Smooth muscle cell (in vitro differentiated cells): ENCODE results near the gene ADGRA3. TPM values are rescaled to one million over a fixed set of nuclear protein-coding genes. Genes with fewer than 3 reads are reported as not detected.

Source experiments
- DNase-seq: peaks from one replicate; lab custom pipeline; 2025; ENCODE audit not compliant: unreplicated experiment; lab: John Stamatoyannopoulos, UW
- H2AFZ ChIP-seq: fragments of 200-600 bp; sonication (generic); 2 replicates; pipeline ENCODE4 v1.6.0; 2016; ENCODE audit warnings: antibody characterized with exemption, low read depth, mild to moderate bottlenecking
- H3F3A ChIP-seq: fragments of 200-600 bp; sonication (generic); 2 replicates; pipeline ENCODE4 v1.6.0; 2017; ENCODE audit warnings: antibody characterized with exemption, low read depth
- H3K27ac ChIP-seq: fragments of 200-600 bp; sonication (generic); 2 replicates; pipeline ENCODE4 v1.5.1; 2016; ENCODE audit warnings: low read depth, mild to moderate bottlenecking
- H3K27me3 ChIP-seq: fragments of 200-600 bp; sonication (generic); 2 replicates; pipeline ENCODE4 v1.6.1; 2016; ENCODE audit warnings: low read depth, mild to moderate bottlenecking
- H3K36me3 ChIP-seq: fragments of 200-600 bp; sonication (generic); 2 replicates; pipeline ENCODE4 v1.5.1; 2016; ENCODE audit warnings: low read depth
- H3K4me1 ChIP-seq: fragments of 200-600 bp; sonication (generic); 2 replicates; pipeline ENCODE4 v1.5.1; 2016; ENCODE audit warnings: low read depth
- H3K4me2 ChIP-seq: fragments of 200-600 bp; sonication (generic); 2 replicates; pipeline ENCODE4 v1.6.0; 2016; ENCODE audit warnings: mild to moderate bottlenecking
- H3K4me3 ChIP-seq: fragments of 200-600 bp; sonication (generic); 2 replicates; pipeline ENCODE4 v1.5.1; 2016; ENCODE audit warnings: mild to moderate bottlenecking
- H3K79me2 ChIP-seq: fragments of 200-600 bp; sonication (generic); 2 replicates; pipeline ENCODE4 v1.6.0; 2016; ENCODE audit warnings: low read depth, mild to moderate bottlenecking
- H3K9ac ChIP-seq: fragments of 200-600 bp; sonication (generic); 2 replicates; pipeline ENCODE4 v1.6.0; 2016; ENCODE audit warnings: low read depth
- H3K9me3 ChIP-seq: fragments of 200-600 bp; sonication (generic); replicated peaks from 2 replicates; pipeline ENCODE4 v1.5.1; 2016; ENCODE audit warnings: low read depth
- H4K20me1 ChIP-seq: fragments of 200-600 bp; sonication (generic); 2 replicates; pipeline ENCODE4 v1.6.0; 2016; ENCODE audit warnings: low read depth
- CTCF ChIP-seq: fragments of 200-600 bp; sonication (generic); IDR thresholded peaks from 2 replicates; pipeline ENCODE4 v1.5.1; 2017; ENCODE audit warnings: borderline replicate concordance, mild to moderate bottlenecking, antibody characterized with exemption; ENCODE audit not compliant: insufficient read depth, poor library complexity, severe bottlenecking
- WGBS: methylation state at CpG from one replicate; pipeline ENCODE4 v1.1.7; 2016; ENCODE audit warnings: low lambda C conversion rate; 5-methylcytosine and 5-hydroxymethylcytosine counted together
- polyA plus RNA-seq: library from polyadenylated mRNA; unstranded; fragments of >200 nt; fragmentation: Nextera tagmentation; extraction: Ambion mirVana; gene quantifications from 2 replicates; pipeline ENCODE4 v1.2.1, GENCODE V29; 2016
- total RNA-seq: library from RNA; depleted of rRNA; stranded (reverse); fragments of >200 nt; gene quantifications from 2 replicates; pipeline ENCODE4 v1.2.3, GENCODE V29; 2014

ADGRA3 gene
- total and polyA plus RNA-seq, 2 experiments from 2014 or later: 24.4 to 54.8 TPM

GRCh38 chr4:22522206-22522605 is 6.3 kb upstream of the ADGRA3 start:
- H3K4me1 ChIP-seq: no peaks in the 10 kb centered on the region
- H2AFZ ChIP-seq: no peak overlapping the region
- no peaks in the 10 kb centered on the region for H3K9me3 ChIP-seq
- WGBS: 66% methylated on average over 2 of the region's 2 CpGs
- H4K20me1 ChIP-seq: no peaks in the 10 kb centered on the region
- no peaks in the 10 kb centered on the region for H3K79me2 ChIP-seq
- H3K27ac ChIP-seq: no peak overlapping the region
- H3K36me3 ChIP-seq: no peaks in the 10 kb centered on the region
- H3K27me3 ChIP-seq: no peaks in the 10 kb centered on the region
- no peaks in the 10 kb centered on the region for H3F3A ChIP-seq
- H3K4me3 ChIP-seq: no peak overlapping the region
- no peak for DNase-seq
- no peak for TF ChIP-seq CTCF
- H3K4me2 ChIP-seq: no peak overlapping the region
- H3K9ac ChIP-seq: no peak overlapping the region

GRCh38 chr4:22521240-22521639 is 5.4 kb upstream of the ADGRA3 start:
- Histone ChIP-seq H3K9ac (no peak overlapping the region), H3K4me2 (no peak overlapping the region), H4K20me1 (no peaks in the 10 kb centered on the region), H3K9me3 (no peaks in the 10 kb centered on the region), H3K4me1 (no peaks in the 10 kb centered on the region), H3K36me3 (no peaks in the 10 kb centered on the region), H2AFZ (no peak overlapping the region), H3K27me3 (no peaks in the 10 kb centered on the region), H3K4me3 (no peak overlapping the region), H3K27ac (no peak overlapping the region), H3K79me2 (no peaks in the 10 kb centered on the region), H3F3A (no peaks in the 10 kb centered on the region)
- no peak for TF ChIP-seq CTCF
- DNase-seq: no peak

GRCh38 chr4:22515145-22515887 is 550 bp downstream of the ADGRA3 start:
- Histone ChIP-seq H3F3A (no peaks in the 10 kb centered on the region), H3K4me2 (peak overlapping the region; percentile 92), H3K79me2 (peaks cover 31% of the 10 kb centered on the region), H3K36me3 (no peaks in the 10 kb centered on the region), H3K9me3 (no peaks in the 10 kb centered on the region), H2AFZ (peak overlapping the region; percentile 95), H3K9ac (peak overlapping the region; percentile 60), H4K20me1 (peaks cover 33% of the 10 kb centered on the region), H3K27ac (peak overlapping the region; percentile 79), H3K4me1 (no peaks in the 10 kb centered on the region), H3K4me3 (peak overlapping the region; percentile 86), H3K27me3 (no peaks in the 10 kb centered on the region)
- TF ChIP-seq CTCF: no peak
- DNase-seq: peak; percentile 49
- under 1% methylated on average over 58 of the region's 80 CpGs for WGBS

- Histone ChIP-seq H3K36me3 (no peaks in the 10 kb centered on the region), H4K20me1 (peaks cover 38% of the 10 kb centered on the region), H3K27ac (peak overlapping the region; percentile 79), H3K4me2 (peak overlapping the region; percentile 86), H3K79me2 (peaks cover 36% of the 10 kb centered on the region), H3K4me3 (peak overlapping the region; percentile 67), H3K9me3 (no peaks in the 10 kb centered on the region), H3K27me3 (no peaks in the 10 kb centered on the region), H3K4me1 (no peaks in the 10 kb centered on the region), H3K9ac (peak overlapping the region; percentile 60), H2AFZ (peak overlapping the region; percentile 95), H3F3A (no peaks in the 10 kb centered on the region)
- WGBS: 8% methylated on average over 8 of the region's 8 CpGs
- no peak for TF ChIP-seq CTCF
- DNase-seq: no peak
Observed at GRCh38 chr4:22514481-22514880, 1.4 kb downstream of the ADGRA3 start.
